ENCODE results near the gene TRIM13.
"Not testable (repeated sequence)": the region's sequence is repeated elsewhere in the genome, so short reads cannot be mapped to it uniquely, and the experiment has no call there.

The TRIM13 gene

DNA sequence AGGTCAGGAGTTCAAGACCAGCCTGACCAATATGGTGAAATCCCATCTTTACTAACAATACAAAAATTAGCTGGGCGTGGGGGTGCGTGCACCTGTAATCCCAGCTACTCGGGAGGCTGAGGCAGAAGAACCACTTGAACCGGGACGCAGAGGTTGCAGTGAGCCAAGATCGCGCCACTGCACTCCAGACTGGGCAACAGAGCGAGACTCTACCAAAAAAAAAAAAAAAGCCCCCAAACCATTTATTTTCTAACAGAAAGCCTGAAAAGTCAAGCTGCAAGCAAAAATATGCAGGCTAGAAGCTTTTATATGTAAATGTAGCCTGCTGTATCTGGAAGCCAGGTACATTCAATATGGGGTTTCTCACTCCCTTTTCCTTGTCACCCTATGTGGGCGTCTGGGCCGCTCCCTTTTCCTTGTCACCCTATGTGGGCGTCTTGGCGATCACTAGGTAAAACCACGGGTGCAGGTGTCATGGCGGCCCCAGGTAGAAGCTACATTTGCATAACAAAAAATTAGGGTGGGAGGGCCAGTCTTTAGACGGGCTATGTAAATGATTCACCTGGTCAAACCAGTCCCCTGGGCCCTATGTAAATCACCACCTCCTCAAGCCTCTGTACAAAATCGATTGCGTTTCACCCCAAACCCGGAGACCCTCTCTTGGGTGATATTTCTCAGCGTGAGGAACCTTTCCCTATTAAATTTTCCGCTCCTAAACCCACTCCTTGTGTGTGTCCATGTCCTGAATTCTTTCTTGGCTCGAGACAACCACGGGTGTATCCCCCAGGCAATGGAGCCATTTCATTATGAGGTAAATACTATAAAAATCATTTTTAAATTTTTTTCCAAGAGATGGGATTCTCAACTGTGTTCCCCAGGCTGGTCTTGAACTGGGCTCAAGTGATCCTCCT lies 2.1 kb downstream of the TRIM13 start:
- no peak for DNase-seq

DNA sequence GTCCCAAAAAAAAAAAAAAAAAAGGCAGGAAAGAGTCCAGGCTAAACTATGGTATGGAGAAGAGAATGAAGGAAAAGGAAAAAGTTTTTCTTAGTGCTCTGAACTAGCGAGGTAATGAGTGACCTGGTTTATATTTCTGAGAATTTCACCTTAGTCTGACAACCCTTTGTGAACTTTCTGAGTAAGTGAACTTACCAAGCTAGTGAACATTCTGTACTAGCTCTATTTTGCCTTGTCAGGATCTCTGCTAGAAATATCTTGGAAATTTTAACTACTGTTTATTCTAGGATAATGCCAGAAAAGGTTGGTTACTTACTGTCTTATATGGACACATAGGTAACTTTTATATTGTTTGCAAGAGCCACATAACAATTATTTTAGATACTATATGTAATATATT lies 4.4 kb downstream of the TRIM13 start:
- DNase-seq, result no peak

DNA sequence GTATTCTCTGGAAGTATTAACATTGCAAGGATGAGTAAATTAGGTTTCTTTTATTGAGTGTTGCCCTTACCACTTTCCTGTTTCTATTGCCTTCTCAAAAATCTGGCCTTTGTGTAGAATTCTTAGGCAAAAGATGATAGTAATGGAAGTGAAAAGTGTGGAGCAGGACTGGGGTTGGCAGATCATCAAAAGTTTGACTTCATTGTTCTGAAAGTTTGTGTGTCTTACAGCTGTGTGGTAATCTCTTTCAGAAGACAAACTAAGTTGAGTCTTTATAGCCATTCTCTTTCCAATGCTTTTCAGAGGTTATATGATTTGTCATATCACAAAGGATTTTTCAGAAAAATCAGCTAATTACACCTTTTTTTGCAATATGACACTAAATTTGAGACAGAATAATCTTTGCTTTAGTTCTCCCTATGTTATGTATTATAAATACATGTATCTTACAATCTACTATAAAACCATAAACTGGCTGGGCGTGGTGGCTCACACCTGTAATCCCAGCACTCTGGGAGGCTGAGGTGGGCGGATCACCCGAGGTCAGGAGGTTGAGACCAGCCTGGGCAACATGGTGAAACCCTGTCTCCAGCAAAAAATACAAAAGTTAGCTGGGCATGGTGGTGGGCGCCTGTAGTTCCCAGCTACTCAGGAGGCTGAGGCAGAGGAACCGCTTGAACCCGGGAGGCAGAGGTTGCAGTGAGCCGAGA lies 9.7 kb downstream of the TRIM13 start:
- no peak for DNase-seq

DNA sequence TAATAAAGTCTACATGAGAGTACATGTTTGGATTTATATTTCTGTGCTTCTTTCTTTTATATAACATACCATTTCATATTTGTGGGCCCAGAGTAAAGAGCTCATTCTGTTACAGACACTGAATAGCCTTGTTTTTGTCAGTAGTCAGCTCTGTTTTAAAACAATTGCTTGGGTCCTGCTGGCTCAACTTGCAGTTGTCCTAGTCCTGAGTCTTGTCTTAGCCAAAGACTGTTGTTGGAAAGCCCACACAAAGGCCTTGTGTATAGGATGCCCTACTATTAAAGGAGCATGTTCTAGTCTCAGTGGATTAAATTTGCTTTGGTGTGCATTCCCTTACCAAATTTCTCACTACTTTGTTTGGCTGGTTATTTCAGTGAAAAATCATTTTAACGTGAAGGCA lies 14.6 kb downstream of the TRIM13 start:
- no peak for DNase-seq

DNA sequence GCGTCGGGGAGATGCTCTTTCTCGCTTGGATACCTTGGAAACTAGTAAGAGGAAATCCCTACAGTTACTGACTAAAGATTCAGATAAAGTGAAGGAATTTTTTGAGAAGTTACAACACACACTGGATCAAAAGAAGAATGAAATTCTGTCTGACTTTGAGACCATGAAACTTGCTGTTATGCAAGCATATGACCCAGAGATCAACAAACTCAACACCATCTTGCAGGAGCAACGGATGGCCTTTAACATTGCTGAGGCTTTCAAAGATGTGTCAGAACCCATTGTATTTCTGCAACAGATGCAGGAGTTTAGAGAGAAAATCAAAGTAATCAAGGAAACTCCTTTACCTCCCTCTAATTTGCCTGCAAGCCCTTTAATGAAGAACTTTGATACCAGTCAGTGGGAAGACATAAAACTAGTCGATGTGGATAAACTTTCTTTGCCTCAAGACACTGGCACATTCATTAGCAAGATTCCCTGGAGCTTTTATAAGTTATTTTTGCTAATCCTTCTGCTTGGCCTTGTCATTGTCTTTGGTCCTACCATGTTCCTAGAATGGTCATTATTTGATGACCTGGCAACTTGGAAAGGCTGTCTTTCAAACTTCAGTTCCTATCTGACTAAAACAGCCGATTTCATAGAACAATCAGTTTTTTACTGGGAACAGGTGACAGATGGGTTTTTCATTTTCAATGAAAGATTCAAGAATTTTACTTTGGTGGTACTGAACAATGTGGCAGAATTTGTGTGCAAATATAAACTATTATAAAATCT lies 15.7 kb downstream of the TRIM13 start:
- no peak for DNase-seq

DNA sequence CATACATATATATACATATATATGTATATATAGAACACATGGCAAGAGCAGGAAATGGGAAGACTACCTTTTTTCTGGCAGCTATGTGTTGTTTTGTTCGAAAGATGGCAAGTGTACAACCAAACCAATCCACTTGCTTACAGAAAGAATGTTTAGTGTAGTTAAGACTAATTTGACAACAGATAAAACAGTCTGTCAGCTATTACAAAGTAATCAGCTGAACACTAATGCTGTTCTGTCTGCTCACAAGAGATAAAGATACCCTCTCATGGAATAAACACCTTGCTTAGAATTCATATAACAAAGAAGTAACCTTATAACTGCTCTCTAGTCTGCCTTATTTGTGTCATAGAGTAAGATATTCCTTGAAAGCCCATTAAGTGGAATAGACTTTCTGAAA lies 17.5 kb downstream of the TRIM13 start:
- DNase-seq, result no peak

DNA sequence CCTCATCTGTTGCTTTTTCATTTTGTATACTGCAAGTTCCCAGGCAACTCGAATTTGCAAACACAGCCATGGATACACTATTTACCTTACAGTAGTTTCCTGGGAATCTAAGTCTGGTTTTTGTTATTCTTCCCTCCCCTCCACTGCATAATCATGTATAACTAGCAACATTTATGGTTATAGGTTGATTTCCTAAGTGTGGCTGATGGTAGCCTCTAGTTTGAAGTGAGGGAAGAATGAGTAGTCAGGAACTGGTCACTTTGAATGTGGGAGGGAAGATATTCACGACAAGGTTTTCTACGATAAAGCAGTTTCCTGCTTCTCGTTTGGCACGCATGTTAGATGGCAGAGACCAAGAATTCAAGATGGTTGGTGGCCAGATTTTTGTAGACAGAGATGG lies 18.4 kb downstream of the TRIM13 start, which contains the start of gene KCNRG:
Gene KCNRG (plus strand): TSS at position 187 of the 400 bp plus-strand sequence. CDS start 50 bp downstream, at position 237.
- DNase-seq, result no peak

DNA sequence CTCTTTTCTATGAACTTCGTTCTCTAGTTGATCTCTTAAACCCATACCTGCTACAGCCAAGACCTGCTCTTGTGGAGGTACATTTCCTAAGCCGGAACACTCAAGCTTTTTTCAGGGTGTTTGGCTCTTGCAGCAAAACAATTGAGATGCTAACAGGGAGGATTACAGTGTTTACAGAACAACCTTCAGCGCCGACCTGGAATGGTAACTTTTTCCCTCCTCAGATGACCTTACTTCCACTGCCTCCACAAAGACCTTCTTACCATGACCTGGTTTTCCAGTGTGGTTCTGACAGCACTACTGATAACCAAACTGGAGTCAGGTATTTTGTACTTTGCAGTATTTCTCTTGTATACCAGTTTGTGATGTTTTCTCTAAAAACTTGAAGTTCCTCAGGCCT lies 18.9 kb downstream of the TRIM13 start:
- no peak for DNase-seq

DNA sequence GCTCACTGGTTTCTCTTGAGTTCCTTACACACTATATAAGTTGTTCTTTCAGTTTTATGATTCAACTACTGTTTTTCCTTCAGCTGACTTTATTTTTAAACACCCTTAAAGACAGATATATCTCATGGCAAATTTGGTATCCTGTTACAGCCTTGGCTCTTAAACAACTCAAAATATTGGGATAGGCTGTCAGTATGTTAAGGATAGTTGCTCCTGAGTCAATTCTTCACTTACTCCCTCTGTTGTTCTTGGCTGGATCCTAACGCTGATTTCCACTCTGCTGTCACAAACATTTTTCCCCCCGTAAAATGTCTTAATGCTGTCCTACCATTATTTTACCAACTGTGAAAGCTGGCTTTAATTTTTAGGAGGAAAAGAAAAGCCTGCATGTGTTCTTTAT lies 19.6 kb downstream of the TRIM13 start:
- no peak for DNase-seq

DNA sequence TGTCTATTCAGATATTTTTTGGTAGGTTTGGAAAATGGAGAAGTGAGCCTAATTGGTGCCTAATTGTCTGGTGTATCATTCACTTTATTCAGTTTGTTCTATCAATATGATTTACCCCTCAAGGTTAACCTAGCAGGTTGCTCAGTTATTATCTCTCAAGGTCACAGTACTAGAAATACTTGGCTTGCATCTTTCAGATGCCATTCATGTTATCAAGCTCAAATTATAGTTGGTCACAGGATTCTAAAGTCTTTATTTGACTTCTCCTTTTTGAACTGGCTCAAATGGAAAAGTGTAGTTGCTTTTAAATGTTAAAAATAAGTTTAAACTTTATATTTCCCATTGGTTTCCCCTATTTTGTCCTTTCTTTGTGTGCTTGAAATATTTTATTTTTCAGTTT lies 21.0 kb downstream of the TRIM13 start:
- no peak for DNase-seq

DNA sequence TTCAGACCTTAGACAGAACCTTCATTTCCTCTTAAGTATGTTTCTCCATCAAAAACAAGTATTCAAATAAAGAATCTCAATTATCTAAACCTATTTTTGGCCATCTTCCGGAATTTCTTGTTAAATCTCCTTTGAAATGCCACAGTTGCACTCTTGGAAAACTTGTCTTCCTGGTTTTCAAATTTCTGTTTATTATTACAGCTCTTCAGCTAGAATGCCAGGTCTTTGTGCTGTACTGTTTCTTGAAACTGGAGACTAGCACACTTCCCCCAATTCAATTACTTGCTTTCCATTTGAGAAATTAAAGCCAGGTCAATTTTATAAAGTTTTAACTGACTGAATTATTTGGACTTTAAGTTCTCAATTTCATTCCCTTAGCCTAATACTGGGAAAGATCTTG lies 28.6 kb downstream of the TRIM13 start:
- no peak for DNase-seq

DNA sequence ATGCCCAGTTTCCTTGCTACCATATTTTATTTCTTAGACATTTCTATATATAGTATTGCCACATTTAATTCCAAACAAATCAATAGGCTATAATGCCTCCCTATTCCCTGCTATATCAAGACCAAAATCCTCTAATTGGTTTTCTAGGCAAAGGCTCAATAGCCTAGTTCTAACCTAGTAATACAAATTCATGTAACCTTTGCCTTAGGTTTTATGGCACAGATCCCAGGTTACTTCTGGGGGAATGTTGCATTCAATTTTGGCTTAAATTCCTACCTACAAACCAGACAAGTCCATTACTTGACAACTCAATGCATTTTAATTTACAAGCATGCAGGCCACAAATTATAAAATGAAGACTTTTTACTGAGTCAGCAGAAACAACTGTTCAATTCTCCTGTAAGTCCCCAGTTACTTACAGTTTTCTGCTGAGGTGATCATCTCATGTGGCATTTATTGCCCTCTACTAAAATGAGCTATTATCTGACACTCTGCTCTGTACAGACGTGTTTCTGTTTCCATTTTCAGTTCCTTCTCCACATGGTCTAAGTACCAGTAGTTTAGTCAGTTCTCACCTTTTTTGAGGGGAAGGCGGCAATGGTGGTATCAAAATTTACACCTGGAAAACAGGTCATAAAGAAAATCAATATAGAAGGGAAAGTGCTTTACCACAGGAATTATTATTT lies 30.1 kb downstream of the TRIM13 start:
- DNase-seq, result no peak

DNA sequence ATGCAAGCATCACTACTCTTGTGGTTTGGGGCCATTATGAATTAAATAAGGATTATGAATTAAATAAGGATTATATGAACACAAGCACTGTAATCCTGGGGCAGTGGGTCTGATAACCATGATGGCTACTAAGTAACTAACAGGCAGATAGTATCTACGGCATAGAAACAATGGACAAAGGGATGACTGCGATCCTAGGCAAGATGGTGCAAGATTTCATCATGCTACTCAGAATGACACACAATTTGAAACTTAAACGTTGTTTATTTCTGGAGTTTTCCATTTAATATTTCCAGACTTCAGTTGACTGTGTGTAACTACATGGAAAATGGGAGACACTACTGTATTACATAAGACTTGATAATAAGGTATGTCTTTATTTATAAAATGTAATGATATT lies 33.5 kb downstream of the TRIM13 start:
- DNase-seq, result no peak

DNA sequence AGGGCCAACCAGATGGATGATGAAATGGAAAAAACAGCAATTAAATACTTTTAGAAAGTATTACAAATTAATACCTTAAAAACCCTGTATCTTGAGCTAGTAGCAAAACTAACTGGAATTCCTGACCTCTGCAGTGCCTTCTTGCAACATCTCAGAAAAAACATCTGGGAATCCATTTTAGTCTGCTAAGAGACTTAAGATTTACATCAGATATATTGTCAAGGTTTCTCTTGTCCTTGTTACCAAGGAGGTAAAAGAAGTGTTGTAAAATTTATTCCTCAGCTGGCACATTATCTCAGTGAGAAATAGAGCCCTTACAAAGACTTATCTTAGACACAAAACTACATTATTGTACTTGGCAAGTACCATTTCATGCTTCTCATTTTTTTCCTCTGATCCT lies 36.9 kb downstream of the TRIM13 start:
- DNase-seq, result no peak

DNA sequence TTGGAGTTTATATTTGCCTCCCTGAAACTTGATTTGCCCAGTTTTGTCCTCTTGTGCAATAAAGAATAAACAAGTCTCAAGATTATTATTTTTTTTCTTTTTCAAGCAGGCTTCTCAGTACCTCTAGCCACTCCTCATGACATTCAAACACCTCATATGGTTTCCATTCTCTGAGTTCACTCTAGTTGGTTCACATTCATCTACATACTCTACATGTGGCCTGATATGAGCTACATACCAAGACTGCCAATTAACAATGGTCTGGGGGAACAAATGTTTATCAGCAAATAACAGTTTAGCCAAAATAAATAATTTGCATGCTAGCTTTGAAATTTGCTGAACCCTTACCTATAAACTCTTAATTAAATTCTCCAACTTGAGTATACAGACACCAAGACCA lies 40.9 kb downstream of the TRIM13 start:
- no peak for DNase-seq

DNA sequence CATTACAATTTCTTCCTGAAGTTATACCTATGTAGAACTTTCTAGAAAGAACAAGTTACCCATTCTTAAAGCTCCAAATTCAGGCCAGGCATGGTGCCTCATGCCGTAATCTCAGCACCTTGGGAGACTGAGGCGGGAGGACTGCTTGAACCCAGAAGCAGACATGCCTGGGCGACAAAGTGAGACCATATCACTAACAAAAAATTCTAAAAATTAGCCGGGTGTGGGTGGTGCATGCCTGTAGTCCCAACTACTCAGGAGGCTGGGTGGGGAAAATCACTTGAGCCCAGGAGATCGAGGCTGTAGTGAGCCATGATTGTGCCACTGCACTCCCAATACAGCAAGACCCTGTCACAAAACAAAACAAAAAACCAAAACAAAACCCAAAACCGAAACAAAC lies 41.4 kb downstream of the TRIM13 start:
- DNase-seq, result no peak

DNA sequence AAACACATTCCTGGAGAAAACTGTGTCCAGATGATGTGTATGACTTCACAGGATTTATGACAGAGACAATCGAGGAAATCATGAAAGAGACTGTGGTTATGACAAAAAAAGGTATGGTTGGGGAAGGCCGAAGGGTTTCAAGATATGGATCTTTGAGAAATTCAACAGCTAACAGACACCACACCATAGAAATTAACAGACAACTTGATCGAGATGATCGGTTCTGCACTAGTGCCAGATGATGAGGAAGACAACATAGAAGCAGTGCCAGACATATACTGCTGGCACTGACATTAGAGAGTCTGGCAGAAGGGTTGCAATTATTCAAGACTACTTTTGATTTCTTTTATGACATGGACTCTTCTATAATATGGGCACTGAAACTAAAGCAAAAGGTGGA lies 55.6 kb downstream of the TRIM13 start:
- DNase-seq, result no peak

DNA sequence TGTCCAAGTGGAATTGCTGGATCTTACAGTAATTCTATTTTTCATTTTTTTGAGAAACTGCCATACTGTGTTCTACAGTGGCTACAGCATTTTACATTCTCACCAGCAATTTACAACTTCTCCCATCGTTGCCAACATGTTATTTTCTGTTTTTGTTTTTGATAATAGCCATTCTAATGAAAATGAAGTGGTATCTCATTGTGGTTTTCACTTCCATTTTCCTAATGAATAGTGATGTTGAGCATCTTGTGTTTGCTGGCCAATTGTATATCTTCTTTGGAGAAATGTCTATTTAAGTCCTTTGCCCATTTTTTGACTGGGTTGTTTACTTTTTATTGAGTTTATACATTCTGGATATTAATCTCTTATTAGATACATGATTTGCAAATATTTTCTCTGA lies 57.0 kb downstream of the TRIM13 start:
- no peak for DNase-seq

DNA sequence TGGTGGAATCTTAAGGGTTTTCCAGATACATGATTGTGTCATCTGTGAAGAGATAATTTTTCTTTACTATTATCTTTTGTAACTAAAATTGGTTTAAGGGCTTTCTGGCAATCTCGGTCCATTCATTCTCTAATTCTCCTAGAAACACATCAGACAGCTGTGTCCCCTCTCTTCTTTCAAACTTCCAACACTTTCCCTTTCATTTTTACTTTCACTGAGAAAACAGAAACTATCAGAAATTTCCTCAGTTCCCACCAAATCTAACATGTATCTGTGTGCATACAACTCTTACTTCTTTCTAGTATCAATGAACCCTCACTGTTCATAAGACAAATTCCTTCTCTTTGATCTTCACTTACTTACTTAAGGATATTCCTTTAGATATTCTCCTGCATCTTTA lies 58.6 kb downstream of the TRIM13 start:
- no peak for DNase-seq

DNA sequence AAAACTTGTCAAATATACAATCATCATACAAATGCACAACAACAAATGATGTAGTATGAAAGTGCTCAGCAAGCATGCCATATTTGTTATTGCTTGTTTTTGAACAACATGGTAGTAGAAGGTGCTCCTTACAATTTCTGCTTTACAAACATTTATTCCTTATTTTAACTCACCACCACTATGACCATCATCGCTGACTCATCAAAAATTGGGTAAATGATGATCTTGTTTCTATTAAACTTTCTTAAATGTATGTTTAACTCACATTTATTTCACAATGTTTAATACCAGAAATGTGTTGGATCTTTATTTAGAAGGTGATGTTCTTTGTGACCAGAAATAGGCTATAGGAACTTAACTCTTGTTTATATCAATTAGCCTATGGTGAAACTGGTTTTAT lies 63.9 kb downstream of the TRIM13 start:
- DNase-seq, result no peak

DNA sequence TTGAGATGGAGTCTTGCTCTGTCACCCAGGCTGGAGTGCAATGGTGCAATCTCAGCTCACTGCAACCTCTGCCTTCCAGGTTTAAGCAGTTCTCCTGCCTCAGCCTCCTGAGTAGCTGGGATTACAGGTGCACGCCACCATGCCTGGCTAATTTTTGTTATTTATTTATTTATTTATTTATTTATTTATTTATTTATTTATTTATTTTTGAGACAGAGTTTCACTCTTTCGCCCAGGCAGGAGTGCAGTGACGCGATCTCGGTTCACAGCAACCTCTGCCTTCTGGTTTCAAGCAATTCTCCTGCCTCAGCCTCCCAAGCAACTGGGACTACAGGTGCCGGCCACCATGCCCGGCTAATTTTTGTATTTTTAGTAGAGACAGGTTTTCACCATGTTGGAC lies 65.5 kb downstream of the TRIM13 start:
- DNase-seq, result not testable (repeated sequence)

DNA sequence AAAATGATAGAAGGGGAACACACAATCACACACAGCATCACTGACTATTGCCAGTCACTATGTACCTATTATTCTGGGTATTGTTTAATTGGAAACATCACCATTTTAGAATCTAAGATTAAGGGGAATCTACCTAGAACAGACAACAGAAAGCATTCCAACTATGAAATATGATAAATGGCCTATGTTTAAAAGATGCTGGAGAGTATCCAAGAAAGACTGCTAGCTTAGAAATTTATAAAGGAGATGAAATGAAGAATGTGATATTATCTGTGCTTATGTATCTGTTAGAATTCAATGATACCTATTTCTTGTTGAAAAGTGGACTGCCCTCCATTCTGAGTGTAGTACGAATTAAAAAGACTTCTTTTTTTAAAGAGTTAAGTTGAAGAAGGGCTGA lies 68.9 kb downstream of the TRIM13 start:
- no peak for DNase-seq
